ENCODE data around the gene UBE2H. TPM values are rescaled to one million over a fixed set of nuclear protein-coding genes. Genes with fewer than 3 reads are reported as not detected.
A peak's percentile ranks its signal among the peaks of the same experiment; 100 is the strongest.

UBE2H gene
- total RNA-seq, 1 donor from 2014 or later: 194 TPM

DNA sequence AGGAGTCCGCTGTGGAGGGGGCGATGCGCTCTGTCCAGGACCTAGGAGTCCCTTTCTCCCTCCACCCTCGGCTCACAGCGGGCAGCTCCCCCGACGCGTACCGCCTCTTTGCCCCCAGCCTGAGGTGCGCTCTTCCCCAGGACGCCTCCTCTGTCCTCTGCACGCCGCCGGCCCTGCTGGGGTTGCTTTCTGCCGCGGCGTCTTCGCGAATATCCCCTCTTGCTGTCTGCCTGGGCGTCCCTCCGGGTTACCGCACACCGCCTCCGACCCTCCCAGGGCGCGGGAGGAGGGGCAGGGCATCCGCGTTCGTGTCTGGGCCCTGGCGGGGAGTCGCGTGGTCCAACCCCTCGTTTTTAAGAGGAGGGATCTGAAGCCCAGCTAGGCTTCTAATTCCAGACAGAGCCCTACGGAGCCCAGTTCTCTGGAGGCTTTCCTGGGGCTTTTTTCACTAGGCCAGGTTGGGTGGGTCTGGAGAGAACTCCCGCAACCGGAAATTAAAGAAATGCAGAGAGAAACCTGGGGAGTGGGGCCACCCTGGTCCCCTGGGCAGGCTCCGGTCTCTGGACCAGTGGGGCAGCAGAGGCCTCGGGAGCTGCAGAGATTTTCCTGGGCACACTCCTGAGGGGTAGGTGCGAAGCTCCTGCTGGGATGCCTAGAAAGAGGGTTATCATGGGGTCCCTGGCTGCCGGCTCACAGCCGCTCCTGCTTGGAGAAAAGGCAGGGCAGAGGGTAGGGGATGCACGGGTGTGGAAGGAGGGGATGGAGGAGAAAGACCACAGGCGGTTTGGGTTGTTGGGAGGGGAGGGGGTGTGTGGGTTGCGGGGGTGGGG, 166.9 kb downstream of the UBE2H start:
- no peak for FAIRE-seq
- H3K4me2 ChIP-seq (ENCODE audit: low read length): peak overlapping the region; percentile 31

DNA sequence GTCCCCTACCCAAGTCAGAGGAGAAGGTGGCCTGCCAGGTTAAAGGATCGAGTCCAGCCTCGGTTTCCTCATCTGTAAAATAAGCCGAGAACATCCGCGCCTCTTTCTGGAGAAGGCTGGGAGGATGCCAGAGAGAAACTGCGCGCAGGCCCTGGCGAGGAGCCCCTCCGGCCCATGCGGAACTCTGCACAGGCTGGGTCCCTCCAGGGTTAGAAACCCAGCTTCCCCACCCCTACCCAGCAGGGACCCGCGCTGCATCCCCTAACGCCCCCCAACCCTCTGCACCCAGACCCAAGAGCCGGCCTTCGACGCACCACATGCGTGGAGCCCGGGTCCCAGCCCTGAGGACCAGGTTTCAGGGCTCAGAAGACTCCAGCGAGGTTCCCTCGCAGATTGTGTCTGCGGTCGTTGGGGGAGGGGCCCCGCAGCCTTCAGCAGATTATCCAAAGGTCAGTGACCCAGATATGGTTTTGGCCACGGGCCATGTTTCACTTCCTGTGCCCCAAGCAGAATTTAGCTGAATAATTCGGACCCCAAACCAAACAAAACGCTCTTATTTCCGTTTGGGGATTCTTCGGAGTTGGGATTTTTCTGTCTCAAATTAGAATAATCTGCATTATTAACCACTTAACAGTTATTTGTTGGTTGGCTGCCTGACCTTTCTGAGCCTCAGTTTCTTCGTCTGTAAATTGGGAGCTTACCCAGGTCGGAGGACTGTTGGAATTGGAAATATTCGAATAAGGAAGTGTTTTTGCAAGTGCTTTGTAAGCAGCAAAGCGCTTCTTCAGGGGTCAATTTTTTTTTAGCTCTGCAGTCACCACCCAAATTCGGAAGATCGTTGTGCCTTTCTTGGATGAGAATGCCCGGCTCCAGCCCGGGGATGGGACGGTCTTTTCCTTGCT, 167.7 kb downstream of the UBE2H start:
- Histone ChIP-seq H3K27ac (ENCODE audit: low read depth, low read length) (no peak overlapping the region), H3K36me3 (ENCODE audit: insufficient read depth, low read length) (no peaks in the 10 kb centered on the region), H3K4me1 (ENCODE audit: insufficient read depth, low read length) (peaks cover 7% of the 10 kb centered on the region), H2AFZ (ENCODE audit: low read depth, low read length) (no peak overlapping the region), H3K79me2 (ENCODE audit: insufficient read depth, low read length) (no peaks in the 10 kb centered on the region), H3K9me3 (ENCODE audit: insufficient read depth, low read depth, low read length) (peaks cover 2% of the 10 kb centered on the region), H3K4me2 (ENCODE audit: low read length) (peak overlapping the region; percentile 31), H3K9ac (ENCODE audit: low read length) (no peak overlapping the region), H4K20me1 (ENCODE audit: insufficient read depth, low read length) (peaks cover 17% of the 10 kb centered on the region), H3K27me3 (ENCODE audit: insufficient read depth, low read length) (peaks cover 70% of the 10 kb centered on the region), H3K4me3 (ENCODE audit: insufficient read depth, low read depth, low read length) (no peak overlapping the region)
- Mint-ChIP-seq H3K27ac (ENCODE audit: unreplicated experiment) (no peak overlapping the region), H3K4me1 (ENCODE audit: low read depth, unreplicated experiment) (peaks cover 3% of the 10 kb centered on the region), H3K9me3 (ENCODE audit: unreplicated experiment) (peaks cover 19% of the 10 kb centered on the region), H3K36me3 (ENCODE audit: low read depth, unreplicated experiment) (peaks cover 3% of the 10 kb centered on the region), H3K27me3 (ENCODE audit: low read depth, unreplicated experiment) (peaks cover 64% of the 10 kb centered on the region), H3K4me3 (ENCODE audit: unreplicated experiment) (no peak overlapping the region)
- FAIRE-seq (no peak), DNase-seq (ENCODE audit: low read depth) (no peak)
- TF ChIP-seq, protein P1, sequence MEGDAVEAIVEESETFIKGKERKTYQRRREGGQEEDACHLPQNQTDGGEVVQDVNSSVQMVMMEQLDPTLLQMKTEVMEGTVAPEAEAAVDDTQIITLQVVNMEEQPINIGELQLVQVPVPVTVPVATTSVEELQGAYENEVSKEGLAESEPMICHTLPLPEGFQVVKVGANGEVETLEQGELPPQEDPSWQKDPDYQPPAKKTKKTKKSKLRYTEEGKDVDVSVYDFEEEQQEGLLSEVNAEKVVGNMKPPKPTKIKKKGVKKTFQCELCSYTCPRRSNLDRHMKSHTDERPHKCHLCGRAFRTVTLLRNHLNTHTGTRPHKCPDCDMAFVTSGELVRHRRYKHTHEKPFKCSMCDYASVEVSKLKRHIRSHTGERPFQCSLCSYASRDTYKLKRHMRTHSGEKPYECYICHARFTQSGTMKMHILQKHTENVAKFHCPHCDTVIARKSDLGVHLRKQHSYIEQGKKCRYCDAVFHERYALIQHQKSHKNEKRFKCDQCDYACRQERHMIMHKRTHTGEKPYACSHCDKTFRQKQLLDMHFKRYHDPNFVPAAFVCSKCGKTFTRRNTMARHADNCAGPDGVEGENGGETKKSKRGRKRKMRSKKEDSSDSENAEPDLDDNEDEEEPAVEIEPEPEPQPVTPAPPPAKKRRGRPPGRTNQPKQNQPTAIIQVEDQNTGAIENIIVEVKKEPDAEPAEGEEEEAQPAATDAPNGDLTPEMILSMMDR (IDR thresholded peaks at IDR 0.05; ENCODE audit: insufficient read depth, low read depth, low read length): no peak
- peak; percentile 51 for TF ChIP-seq EZH2 (IDR thresholded peaks at IDR 0.05; ENCODE audit: insufficient read depth, low read length)

More for the DNA sequence above, 166.9 kb downstream of the UBE2H start:
- Mint-ChIP-seq H3K4me3 (ENCODE audit: unreplicated experiment) (no peak overlapping the region), H3K36me3 (ENCODE audit: low read depth, unreplicated experiment) (peaks cover 3% of the 10 kb centered on the region), H3K27ac (ENCODE audit: unreplicated experiment) (no peak overlapping the region), H3K9me3 (ENCODE audit: unreplicated experiment) (peaks cover 19% of the 10 kb centered on the region), H3K27me3 (ENCODE audit: low read depth, unreplicated experiment) (peaks cover 66% of the 10 kb centered on the region), H3K4me1 (ENCODE audit: low read depth, unreplicated experiment) (peaks cover 3% of the 10 kb centered on the region)
- no peak overlapping the region for H3K4me3 ChIP-seq (ENCODE audit: insufficient read depth, low read depth, low read length)
- H3K36me3 ChIP-seq (ENCODE audit: insufficient read depth, low read length): no peaks in the 10 kb centered on the region
- H3K4me1 ChIP-seq (ENCODE audit: insufficient read depth, low read length): peaks cover 7% of the 10 kb centered on the region
- H2AFZ ChIP-seq (ENCODE audit: low read depth, low read length): no peak overlapping the region
- peaks cover 17% of the 10 kb centered on the region for H4K20me1 ChIP-seq (ENCODE audit: insufficient read depth, low read length)
- no peak overlapping the region for H3K9ac ChIP-seq (ENCODE audit: low read length)
- peaks cover 64% of the 10 kb centered on the region for H3K27me3 ChIP-seq (ENCODE audit: insufficient read depth, low read length)
- H3K79me2 ChIP-seq (ENCODE audit: insufficient read depth, low read length): no peaks in the 10 kb centered on the region
- no peaks in the 10 kb centered on the region for H3K9me3 ChIP-seq (ENCODE audit: insufficient read depth, low read depth, low read length)
- no peak for DNase-seq (ENCODE audit: low read depth)
- H3K27ac ChIP-seq (ENCODE audit: low read depth, low read length): no peak overlapping the region
- TF ChIP-seq, protein P1 (IDR thresholded peaks at IDR 0.05; ENCODE audit: insufficient read depth, low read depth, low read length): no peak
- TF ChIP-seq EZH2 (IDR thresholded peaks at IDR 0.05; ENCODE audit: insufficient read depth, low read length): peak; percentile 95
